Gastroesophageal sphincter (tissue), 3 donors: ENCODE results near the gene CPA5.

Source experiments
- CTCF ChIP-seq, 4 experiments: fragments of 200-600 bp in 2 of 4; fragments of 450-650 bp in 2 of 4; sonication (generic) in 1 of 4; IDR thresholded peaks; one replicate each; pipeline ENCODE4 v1.5.1; 2017 to 2019; ENCODE audit warnings: antibody characterized with exemption in 4 of 4, mild to moderate bottlenecking in 2 of 4, moderate library complexity in 2 of 4
- POLR2A ChIP-seq, 2 donors: fragments of 450-650 bp; IDR thresholded peaks; one replicate each; pipeline ENCODE4 v1.6.1; 2017; ENCODE audit warnings: antibody characterized with exemption in 2 of 2, mild to moderate bottlenecking in 2 of 2, moderate library complexity in 1 of 2
- POLR2AphosphoS5 ChIP-seq: sonication (generic); formaldehyde crosslinking; IDR thresholded peaks from one replicate; pipeline ENCODE4 v1.6.1; 2017; ENCODE audit warnings: antibody characterized with exemption

GRCh38 chr7:130387628-130388403 lies 43.2 kb downstream of the CPA5 start:
- no peak for TF ChIP-seq POLR2A (IDR thresholded peaks at IDR 0.05)
- no peak for TF ChIP-seq CTCF (IDR thresholded peaks at IDR 0.05)
- no peak for TF ChIP-seq POLR2AphosphoS5
